IMR-90 (cell line): ENCODE data around the gene CTNNA1. TPM values are rescaled to one million over a fixed set of nuclear protein-coding genes. Genes with fewer than 3 reads are reported as not detected.
A peak's percentile ranks its signal among the peaks of the same experiment; 100 is the strongest.

ENCODE experiments used
- ATAC-seq: fragments of 200-7000 bp; cut with Tn5 transposase; 2 replicates; pipeline ENCODE4 v1.9.1; 2020; ENCODE audit warnings: low read depth, mild to moderate bottlenecking, moderate library complexity
- BruUV-seq: library from RNA; stranded (reverse); fragments of 400-500 nt; replicated peaks from 2 replicates; lab custom pipeline; 2021; lab: Mats Ljungman, UMichigan
- CTCF ChIA-PET: fragments of 300-600 bp; formaldehyde crosslinking; extraction: SDS; loops from one replicate; lab custom pipeline; 2021; ENCODE audit warnings: antibody characterized with exemption; lab: Yijun Ruan, JAX
- POLR2A ChIA-PET: fragments of 300-600 bp; sonication (Branson Sonifier 250); formaldehyde crosslinking; loops from one replicate; lab custom pipeline; 2022; ENCODE audit warnings: antibody characterized with exemption; ENCODE audit not compliant: unreplicated experiment; lab: Charles Lee
- DNase-seq: peaks from one replicate; pipeline ENCODE4 v3.0.0; 2013
- H2AFZ ChIP-seq: replicated peaks from 2 replicates; pipeline ENCODE3; 2013; ENCODE audit warnings: low read length, mild to moderate bottlenecking; ENCODE audit not compliant: poor library complexity
- H2AK5ac ChIP-seq: 2 replicates; pipeline ENCODE4 v1.6.1; 2013; ENCODE audit warnings: low read depth, low read length, inconsistent platforms
- H2AK9ac ChIP-seq: replicated peaks from 2 replicates; pipeline ENCODE3; 2013; ENCODE audit warnings: mild to moderate bottlenecking, low read depth, low read length, moderate library complexity; ENCODE audit not compliant: poor library complexity
- H2BK120ac ChIP-seq: 2 replicates; pipeline ENCODE4 v1.6.1; 2013; ENCODE audit warnings: low read depth, low read length, inconsistent platforms
- H2BK15ac ChIP-seq: 3 replicates; pipeline ENCODE4 v1.6.1; 2013; ENCODE audit warnings: low read depth, low read length, inconsistent platforms
- H2BK20ac ChIP-seq: 2 replicates; pipeline ENCODE4 v1.6.1; 2013; ENCODE audit warnings: low read depth, mild to moderate bottlenecking, inconsistent platforms, low read length, moderate library complexity
- H2BK5ac ChIP-seq: 2 replicates; pipeline ENCODE4 v1.6.1; 2013; ENCODE audit warnings: mild to moderate bottlenecking, low read depth, low read length, inconsistent platforms; ENCODE audit not compliant: poor library complexity, severe bottlenecking
- H3K14ac ChIP-seq: replicated peaks from 2 replicates; pipeline ENCODE4 v1.6.1; 2013; ENCODE audit warnings: low read depth, low read length, inconsistent platforms
- H3K18ac ChIP-seq: 2 replicates; pipeline ENCODE4 v1.6.1; 2013; ENCODE audit warnings: low read depth, low read length, control low read depth
- H3K23ac ChIP-seq: 2 replicates; pipeline ENCODE4 v1.6.1; 2013; ENCODE audit warnings: low read depth, low read length, inconsistent platforms
- H3K27ac ChIP-seq: 2 replicates; pipeline ENCODE4 v1.5.1; 2013; ENCODE audit warnings: mild to moderate bottlenecking, control low read depth, low read length; ENCODE audit not compliant: insufficient read depth
- H3K27me3 ChIP-seq: 2 replicates; pipeline ENCODE4 v1.6.1; 2013; ENCODE audit warnings: low read length; ENCODE audit not compliant: control insufficient read depth, insufficient read depth
- H3K36me3 ChIP-seq: 2 replicates; pipeline ENCODE4 v1.6.1; 2013; ENCODE audit warnings: low read length, mixed read lengths; ENCODE audit not compliant: control insufficient read depth, insufficient read depth
- H3K4ac ChIP-seq: 2 replicates; pipeline ENCODE4 v1.6.1; 2013; ENCODE audit warnings: low read depth, low read length, inconsistent platforms
- H3K4me1 ChIP-seq: 2 replicates; pipeline ENCODE4 v1.6.1; 2013; ENCODE audit warnings: low read length, mixed read lengths; ENCODE audit not compliant: control insufficient read depth, insufficient read depth
- H3K4me2 ChIP-seq: 2 replicates; pipeline ENCODE4 v1.6.1; 2013; ENCODE audit warnings: low read depth, mild to moderate bottlenecking, control low read depth, low read length, moderate library complexity
- H3K4me3 ChIP-seq: 2 replicates; pipeline ENCODE4 v1.5.1; 2013; ENCODE audit warnings: low read depth, mild to moderate bottlenecking, control low read depth, low read length, moderate library complexity; ENCODE audit not compliant: insufficient read depth
- H3K56ac ChIP-seq: 2 replicates; pipeline ENCODE4 v1.6.1; 2013; ENCODE audit warnings: low read length, inconsistent platforms; ENCODE audit not compliant: insufficient read depth; ENCODE audit errors: extremely low read depth
- H3K79me1 ChIP-seq, 2 experiments: 2 replicates each; pipeline ENCODE4 v1.6.1; 2013; ENCODE audit warnings: low read length in 2 of 2, inconsistent platforms in 1 of 2, low read depth in 1 of 2
- H3K9ac ChIP-seq: 2 replicates; pipeline ENCODE4 v1.6.1; 2013; ENCODE audit warnings: low read depth, low read length, control low read depth
- H3K9me1 ChIP-seq: 2 replicates; pipeline ENCODE4 v1.6.1; 2013; ENCODE audit warnings: low read length, inconsistent platforms; ENCODE audit not compliant: insufficient read depth
- H3K9me3 ChIP-seq: 2 replicates; pipeline ENCODE4 v1.6.1; 2013; ENCODE audit warnings: low read length; ENCODE audit not compliant: control insufficient read depth, insufficient read depth
- H4K20me1 ChIP-seq: 2 replicates; pipeline ENCODE4 v1.6.1; 2013; ENCODE audit warnings: low read length, inconsistent platforms; ENCODE audit not compliant: insufficient read depth
- H4K5ac ChIP-seq: 2 replicates; pipeline ENCODE4 v1.6.1; 2013; ENCODE audit warnings: mild to moderate bottlenecking, low read depth, low read length, control low read depth
- H4K8ac ChIP-seq, 2 experiments: 2 replicates each; pipeline ENCODE4 v1.6.1; 2013; ENCODE audit warnings: low read depth in 2 of 2, low read length in 2 of 2, control low read depth in 1 of 2, inconsistent platforms in 1 of 2
- H4K91ac ChIP-seq: 2 replicates; pipeline ENCODE4 v1.6.1; 2013; ENCODE audit warnings: low read depth, low read length, inconsistent platforms; ENCODE audit not compliant: insufficient read depth
- BHLHE40 ChIP-seq: fragments of 150-350 bp; IDR thresholded peaks from 2 replicates; pipeline ENCODE4 v1.6.1; 2016; ENCODE audit warnings: mild to moderate bottlenecking, low read depth, low read length
- CEBPB ChIP-seq: IDR thresholded peaks from 2 replicates; pipeline ENCODE4 v1.6.1; 2012; ENCODE audit warnings: low read depth, low read length, improper control_type of control experiment
- FOS ChIP-seq: fragments of 150-350 bp; IDR thresholded peaks from 2 replicates; pipeline ENCODE4 v1.6.1; 2016; ENCODE audit warnings: low read depth, low read length
- MAZ ChIP-seq: IDR thresholded peaks from 2 replicates; pipeline ENCODE4 v1.6.1; 2012; ENCODE audit warnings: low read depth, mild to moderate bottlenecking, low read length, improper control_type of control experiment, moderate library complexity, borderline replicate concordance
- MXI1 ChIP-seq: IDR thresholded peaks from 2 replicates; pipeline ENCODE4 v1.6.1; 2012; ENCODE audit warnings: low read depth, mild to moderate bottlenecking, low read length, moderate library complexity, borderline replicate concordance
- NFE2L2 ChIP-seq: fragments of 150-350 bp; IDR thresholded peaks from 2 replicates; pipeline ENCODE4 v1.6.1; 2016; ENCODE audit warnings: low read depth, mild to moderate bottlenecking, low read length
- POLR2A ChIP-seq: IDR thresholded peaks from 2 replicates; pipeline ENCODE4 v1.6.1; 2012; ENCODE audit warnings: mild to moderate bottlenecking, low read depth, low read length
- RAD21 ChIP-seq: IDR thresholded peaks from 2 replicates; pipeline ENCODE4 v1.6.1; 2012; ENCODE audit warnings: low read length, improper control_type of control experiment
- RCOR1 ChIP-seq: IDR thresholded peaks from 2 replicates; pipeline ENCODE4 v1.6.1; 2012; ENCODE audit warnings: mild to moderate bottlenecking, low read length, improper control_type of control experiment; ENCODE audit not compliant: insufficient replicate concordance
- SMC3 ChIP-seq: fragments of 150-350 bp; IDR thresholded peaks from 2 replicates; pipeline ENCODE4 v1.6.1; 2016; ENCODE audit warnings: low read depth, mild to moderate bottlenecking, antibody characterized with exemption, low read length, moderate library complexity
- WGBS, 2 experiments: methylation state at CpG; one replicate each; pipeline versions ENCODE4 v1.1.5 to v1.1.7; 2013; ENCODE audit warnings: missing lambda C conversion rate in 2 of 2; ENCODE audit not compliant: insufficient read length in 1 of 2; ENCODE audit errors: extremely low coverage in 2 of 2; 5-methylcytosine and 5-hydroxymethylcytosine counted together
- dilution Hi-C: fragments of 300-500 bp; cut with HindIII; formaldehyde crosslinking; loops from one replicate; pipeline ENCODE4 v1.14.3; 2018; ENCODE audit warnings: low sequenced_read_pairs; ENCODE audit not compliant: unreplicated experiment
- in situ Hi-C: fragments of 300-500 bp; cut with MboI; formaldehyde crosslinking; loops from 3 replicates; pipeline ENCODE4 v1.14.3; 2019; ENCODE audit warnings: low sequenced_read_pairs, inconsistent platforms, mixed read lengths
- intact Hi-C: fragments of 100-400 bp; cut with micrococcal nuclease; formaldehyde crosslinking; loops from 2 replicates; pipeline ENCODE4 v1.10.0; 2022
- polyA plus RNA-seq, 3 experiments: library from polyadenylated mRNA; depleted of rRNA; stranded (reverse); fragments of >200 nt; gene quantifications; 2 replicates each; pipeline ENCODE4 v1.2.3, GENCODE V29; 2012; ENCODE audit warnings: low replicate concordance in 1 of 3
- total RNA-seq: library from RNA; depleted of rRNA; stranded (reverse); fragments of >200 nt; gene quantifications from 2 replicates; pipeline ENCODE4 v1.2.3, GENCODE V29; 2012
- TF ChIP-seq, protein P1 (sequence below): fragments of 150-350 bp; IDR thresholded peaks from 2 replicates; pipeline ENCODE4 v1.6.1; 2016; ENCODE audit warnings: low read depth, mild to moderate bottlenecking, low read length, moderate library complexity, borderline replicate concordance

The CTNNA1 gene
- total and polyA plus RNA-seq, 2 of the 4 experiments (the other 2 are of a cell fraction): 220 to 471 TPM

DNA sequence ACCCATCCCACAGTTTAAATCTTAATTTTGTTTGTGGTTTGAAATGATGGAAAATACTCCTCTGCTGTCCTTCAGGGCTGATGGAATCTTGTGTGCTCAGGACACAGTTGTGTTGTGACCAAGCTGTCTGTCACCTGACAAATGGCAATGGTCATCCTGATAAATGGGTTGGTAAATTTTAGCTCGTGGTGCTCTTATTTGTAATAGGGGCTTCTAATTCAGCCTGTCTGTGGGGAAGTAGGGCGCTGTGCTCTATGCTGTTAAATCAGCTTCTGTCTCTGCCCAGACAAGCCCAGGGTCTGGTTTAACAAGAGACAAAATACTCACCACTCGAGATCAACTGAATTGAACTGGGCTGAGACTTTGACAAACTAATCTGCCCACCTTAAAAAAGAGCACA lies 117.4 kb downstream of the CTNNA1 start:
- H3K23ac ChIP-seq: peak overlapping the region; percentile 13; the same call in 1 of the 2 replicates
- H3K56ac ChIP-seq: 0 out of 2 replicates have a peak overlapping the region, but pooled peaks have one; percentile 40
- H3K14ac ChIP-seq: peak overlapping the region; percentile 49; the same call in 1 of the 2 replicates
- no CpG with 5 or more reads among the region's 3 CpGs for WGBS, 2 experiments
- H2AFZ ChIP-seq: no peak overlapping the region
- no peak overlapping the region for H2BK20ac ChIP-seq
- H3K4me3 ChIP-seq: no peak overlapping the region
- DNase-seq: no peak
- no peak overlapping the region; the same call in 1 of the 2 replicates for H4K5ac ChIP-seq
- H3K9ac ChIP-seq: peak overlapping the region; percentile 52; the same call in 1 of the 2 replicates
- H4K8ac ChIP-seq: peak overlapping the region in 1 of 2 experiments; percentile 38; a peak in 2 of 4 replicates
- peak overlapping the region; percentile 66 for H3K18ac ChIP-seq
- peak overlapping the region; percentile 57 for H3K4ac ChIP-seq
- H4K91ac ChIP-seq: peak overlapping the region; percentile 34; the same call in 1 of the 2 replicates
- peak overlapping the region; percentile 57; the same call in 1 of the 2 replicates for H2AK5ac ChIP-seq
- H3K27ac ChIP-seq: peak overlapping the region; percentile 82
- CTCF ChIA-PET: interaction anchor here (0.6 to 1.3 kb wide), 2 partner anchors 10 to 297 kb away, joined by 3 to 4 read pairs; no protein-coding TSS in a partner anchor
- H3K36me3 ChIP-seq: peaks cover 7% of the 10 kb centered on the region; the same call in 1 of the 2 replicates
- no peak for ATAC-seq
- BruUV-seq: no TSS peak
- intact Hi-C loops (no loop called here), in situ Hi-C loops (no loop called here), dilution Hi-C loops (no loop called here)
- no peaks in the 10 kb centered on the region for H3K9me3 ChIP-seq
- H4K20me1 ChIP-seq: peaks cover 74% of the 10 kb centered on the region
- H2BK120ac ChIP-seq: peak overlapping the region; percentile 44; the same call in 1 of the 2 replicates
- H2BK15ac ChIP-seq: peak overlapping the region; percentile 35; the same call in 1 of the 3 replicates
- H3K79me1 ChIP-seq: peaks cover 37 to 69% of the 10 kb centered on the region in 2 experiments
- no peak for TF ChIP-seq RCOR1
- TF ChIP-seq POLR2A: no peak
- no peak for TF ChIP-seq BHLHE40
- no peak for TF ChIP-seq NFE2L2
- no peak for TF ChIP-seq MXI1
- no peak for TF ChIP-seq SMC3
- TF ChIP-seq CEBPB: no peak
- TF ChIP-seq, protein P1, sequence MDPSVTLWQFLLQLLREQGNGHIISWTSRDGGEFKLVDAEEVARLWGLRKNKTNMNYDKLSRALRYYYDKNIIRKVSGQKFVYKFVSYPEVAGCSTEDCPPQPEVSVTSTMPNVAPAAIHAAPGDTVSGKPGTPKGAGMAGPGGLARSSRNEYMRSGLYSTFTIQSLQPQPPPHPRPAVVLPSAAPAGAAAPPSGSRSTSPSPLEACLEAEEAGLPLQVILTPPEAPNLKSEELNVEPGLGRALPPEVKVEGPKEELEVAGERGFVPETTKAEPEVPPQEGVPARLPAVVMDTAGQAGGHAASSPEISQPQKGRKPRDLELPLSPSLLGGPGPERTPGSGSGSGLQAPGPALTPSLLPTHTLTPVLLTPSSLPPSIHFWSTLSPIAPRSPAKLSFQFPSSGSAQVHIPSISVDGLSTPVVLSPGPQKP: no peak
- no peak for TF ChIP-seq MAZ
- TF ChIP-seq RAD21: no peak
- TF ChIP-seq FOS: no peak
- H3K4me2 ChIP-seq: peak overlapping the region; percentile 42
- H3K4me1 ChIP-seq: peaks cover 25% of the 10 kb centered on the region
- H2AK9ac ChIP-seq: no peak overlapping the region
- H3K27me3 ChIP-seq: no peaks in the 10 kb centered on the region
- peaks cover 23% of the 10 kb centered on the region for H3K9me1 ChIP-seq
- H2BK5ac ChIP-seq: peak overlapping the region; percentile 51
- POLR2A ChIA-PET: no interaction called here
